GM21360 (cell line): ENCODE results near the gene MSI1.
"Not testable (repeated sequence)": the region's sequence is repeated elsewhere in the genome, so short reads cannot be mapped to it uniquely, and the experiment has no call there.

Source experiments
- ATAC-seq: cut with Tn5 transposase; IDR thresholded peaks from one replicate; pipeline ENCODE4 v1.9.1; 2021; ENCODE audit warnings: mild to moderate bottlenecking, moderate library complexity; ENCODE audit not compliant: unreplicated experiment

The MSI1 gene

GRCh38 chr12:120358412-120359100, 10.4 kb downstream of the MSI1 start:
- ATAC-seq = no peak

- ATAC-seq = no peak
Measured at GRCh38 chr12:120357104-120357503, 11.9 kb downstream of the MSI1 start.

- ATAC-seq = no peak
Measured at GRCh38 chr12:120356567-120357030, 12.4 kb downstream of the MSI1 start.

GRCh38 chr12:120353556-120354317, 15.2 kb downstream of the MSI1 start:
- ATAC-seq = no peak

GRCh38 chr12:120353136-120353535, 15.8 kb downstream of the MSI1 start:
- ATAC-seq = no peak

- no peak for ATAC-seq
Measured at GRCh38 chr12:120352117-120352516, 16.8 kb downstream of the MSI1 start.

GRCh38 chr12:120350576-120351350, 18.2 kb downstream of the MSI1 start:
- ATAC-seq = no peak

GRCh38 chr12:120347766-120348165, 21.2 kb downstream of the MSI1 start:
- ATAC-seq = no peak

- no peak for ATAC-seq
Measured at GRCh38 chr12:120346681-120347080, 22.3 kb downstream of the MSI1 start.

- ATAC-seq = no peak
Measured at GRCh38 chr12:120346031-120346430, 22.9 kb downstream of the MSI1 start.

GRCh38 chr12:120343692-120344091, 25.3 kb downstream of the MSI1 start:
- ATAC-seq = no peak

GRCh38 chr12:120343039-120343537, 25.9 kb downstream of the MSI1 start:
- ATAC-seq = no peak

GRCh38 chr12:120342175-120343038, 26.6 kb downstream of the MSI1 start:
- ATAC-seq = no peak

- no peak for ATAC-seq
Measured at GRCh38 chr12:120339256-120339655, 29.7 kb downstream of the MSI1 start.

- ATAC-seq = no peak
Measured at GRCh38 chr12:120337730-120338129, 31.2 kb downstream of the MSI1 start.

GRCh38 chr12:120336392-120336791, 32.6 kb downstream of the MSI1 start:
- not testable (repeated sequence) for ATAC-seq

GRCh38 chr12:120335447-120335846, 33.5 kb downstream of the MSI1 start:
- ATAC-seq = not testable (repeated sequence)

GRCh38 chr12:120332523-120332922, 36.4 kb downstream of the MSI1 start:
- ATAC-seq = no peak

- no peak for ATAC-seq
Measured at GRCh38 chr12:120332041-120332440, 36.9 kb downstream of the MSI1 start.

- ATAC-seq = no peak
Measured at GRCh38 chr12:120331390-120331789, 37.6 kb downstream of the MSI1 start.
